ENCODE measurements around the gene TAT.
A peak's percentile ranks its signal among the peaks of the same experiment; 100 is the strongest.
"Not testable (repeated sequence)": the region's sequence is repeated elsewhere in the genome, so short reads cannot be mapped to it uniquely, and the experiment has no call there.

Gene TAT

DNA sequence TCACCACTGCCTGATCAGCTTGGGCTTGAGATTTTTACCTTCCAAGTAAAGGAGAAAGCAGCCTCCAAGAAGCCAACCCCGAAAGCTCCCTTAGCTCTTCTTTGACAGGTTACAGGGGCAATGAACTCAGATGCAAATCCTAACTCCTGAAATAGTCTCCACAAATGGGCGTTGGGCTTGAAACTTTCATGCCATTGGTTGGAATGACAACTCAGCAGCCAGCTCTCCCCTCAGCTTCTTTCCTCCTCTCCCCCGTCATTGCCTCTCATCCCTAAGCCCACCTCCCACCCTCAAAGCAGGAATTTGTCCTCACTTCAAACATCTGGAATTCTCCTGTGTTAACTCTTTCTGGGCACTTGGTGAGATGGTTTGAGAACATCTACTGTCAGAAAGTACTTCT lies at the start of gene TAT:
Gene TAT, minus strand, starts transcription at position 122 of the 400 bp plus-strand sequence. CDS start 677 bp downstream, outside the sequence.
- DNase-seq (ENCODE audit: low spot score), result no peak

DNA sequence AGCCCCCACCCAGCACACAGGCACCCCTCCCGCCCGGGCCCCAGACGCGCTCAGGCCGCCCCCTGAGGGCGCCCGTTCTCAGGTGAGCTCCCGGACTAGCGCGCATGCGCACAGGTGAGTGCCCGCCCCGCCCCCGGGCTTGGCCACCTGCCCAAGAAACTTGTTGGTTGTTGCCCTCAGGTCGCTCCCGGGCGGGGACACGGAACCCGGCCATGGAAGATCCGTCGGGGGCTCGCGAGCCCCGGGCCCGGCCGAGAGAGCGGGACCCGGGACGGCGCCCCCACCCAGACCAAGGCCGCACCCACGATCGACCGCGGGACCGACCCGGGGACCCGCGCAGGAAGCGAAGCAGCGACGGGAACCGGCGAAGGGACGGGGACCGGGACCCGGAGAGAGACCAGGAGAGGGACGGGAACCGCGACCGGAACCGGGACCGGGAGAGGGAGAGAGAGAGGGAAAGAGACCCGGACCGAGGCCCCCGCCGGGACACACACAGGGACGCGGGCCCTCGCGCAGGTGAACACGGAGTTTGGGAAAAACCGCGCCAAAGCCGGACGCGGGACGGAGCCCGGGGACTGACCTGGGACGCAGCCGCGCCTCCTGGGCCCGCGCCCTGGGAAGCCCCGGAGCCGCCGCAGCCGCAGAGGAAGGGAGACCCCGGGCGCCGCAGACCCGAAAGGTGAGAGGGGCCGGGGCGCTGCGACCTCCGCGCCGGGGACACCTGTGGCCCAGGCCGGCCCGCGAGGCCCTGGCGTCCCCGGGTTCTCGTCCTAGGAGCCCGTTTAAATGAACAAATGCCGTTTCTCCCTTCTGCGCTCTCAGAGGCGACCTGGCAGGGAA lies 49.3 kb upstream of the TAT start, which contains the start of gene MARVELD3:
Gene MARVELD3, plus strand, starts transcription at position 167 of the 840 bp plus-strand sequence. Its CDS starts 46 bp downstream, at position 213.
- peak; percentile 89 for DNase-seq (ENCODE audit: low spot score)

DNA sequence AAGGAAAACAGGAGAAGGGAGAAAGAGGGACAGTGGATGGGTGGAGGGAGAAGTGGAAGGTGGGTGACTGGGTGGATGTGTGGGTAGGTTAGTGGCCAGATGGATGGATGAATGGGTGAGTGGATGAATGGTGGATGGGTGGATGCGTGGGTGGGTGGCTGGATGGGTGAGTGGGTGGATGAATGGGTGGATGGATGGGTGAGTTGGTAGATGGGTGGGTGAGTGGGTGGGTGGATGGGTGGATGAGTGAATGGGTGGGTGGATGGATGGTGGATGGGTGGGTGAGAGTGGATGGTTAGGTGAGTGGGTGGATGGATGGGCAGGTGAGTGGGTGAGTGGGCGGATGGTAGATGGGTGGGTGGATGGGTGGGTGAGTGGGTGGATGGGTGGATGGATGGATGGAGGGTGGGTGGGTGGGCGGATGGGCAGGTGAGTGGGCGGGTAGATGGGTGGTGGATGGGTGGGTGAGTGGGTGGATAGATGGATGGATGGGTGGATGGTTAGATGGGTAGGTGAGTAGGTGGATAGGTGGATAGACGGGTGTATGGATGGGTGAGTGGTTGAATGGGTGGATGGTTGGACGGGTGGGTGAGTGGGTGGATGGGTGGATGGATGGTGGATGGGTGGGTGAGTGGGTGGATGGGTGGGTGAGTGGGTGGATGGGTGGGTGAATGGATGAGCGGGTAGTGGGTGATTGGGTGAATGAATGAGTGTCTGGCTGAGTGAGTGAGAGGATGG lies 48.4 kb upstream of the TAT start:
- DNase-seq (ENCODE audit: low spot score), result no peak

DNA sequence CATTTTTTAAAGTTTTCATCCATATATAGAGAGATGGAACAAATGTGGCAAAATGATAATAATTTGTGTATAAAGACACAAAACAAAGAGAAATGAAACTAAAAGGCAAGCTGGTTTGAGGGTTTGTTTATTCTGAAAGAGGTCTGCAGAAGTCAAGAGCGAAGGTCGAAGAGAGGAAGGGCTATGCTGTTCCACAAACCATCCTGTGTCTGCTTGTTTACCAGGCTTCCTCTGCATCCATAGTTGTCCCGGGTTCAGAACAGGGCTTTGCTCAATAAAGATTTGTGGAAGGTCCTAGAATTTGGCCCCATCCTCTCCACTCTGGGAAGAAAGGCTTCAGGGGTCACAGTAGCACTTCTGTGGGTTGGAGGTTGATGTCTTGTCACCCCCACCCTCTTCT lies 46.7 kb upstream of the TAT start:
- DNase-seq (ENCODE audit: low spot score), result no peak

DNA sequence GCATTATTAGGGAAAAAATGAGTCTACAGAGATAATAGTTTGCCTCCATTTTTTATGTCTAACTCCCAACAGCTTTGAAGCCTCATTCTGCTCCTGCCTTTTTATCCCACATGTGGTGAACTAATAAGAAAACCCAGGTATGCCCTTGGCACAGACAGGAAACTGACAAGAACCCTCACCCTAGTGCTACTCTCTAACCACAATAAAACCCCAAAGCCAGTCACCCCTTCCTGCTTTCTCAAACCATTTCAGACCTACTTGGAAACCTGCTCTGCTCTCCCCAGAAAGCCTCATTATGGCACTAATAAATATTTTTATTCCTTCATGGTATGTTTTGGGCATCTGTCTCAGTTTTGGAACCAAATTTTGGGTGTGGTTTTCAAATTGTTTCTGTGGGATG lies 45.2 kb upstream of the TAT start:
- no peak for DNase-seq (ENCODE audit: low spot score)

DNA sequence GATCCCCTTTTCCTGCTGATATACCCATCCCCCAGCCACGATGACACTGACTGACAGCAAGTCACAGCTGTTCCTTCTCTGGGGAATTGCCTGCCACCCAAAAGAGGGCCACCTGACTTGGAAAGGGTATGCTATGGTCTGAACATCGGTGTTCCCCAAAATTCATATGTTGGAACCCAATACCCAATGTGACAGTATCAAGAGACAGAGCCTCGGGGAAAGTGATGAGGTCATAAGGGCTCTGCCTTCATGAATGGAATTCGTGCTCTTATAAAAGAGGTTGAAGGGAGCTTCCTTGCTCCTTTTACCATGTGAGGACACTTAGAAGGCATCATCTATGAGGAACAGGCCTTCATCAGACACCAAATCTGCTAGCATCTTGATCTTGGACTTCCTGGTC lies 41.5 kb upstream of the TAT start:
- DNase-seq (ENCODE audit: low spot score), result no peak

DNA sequence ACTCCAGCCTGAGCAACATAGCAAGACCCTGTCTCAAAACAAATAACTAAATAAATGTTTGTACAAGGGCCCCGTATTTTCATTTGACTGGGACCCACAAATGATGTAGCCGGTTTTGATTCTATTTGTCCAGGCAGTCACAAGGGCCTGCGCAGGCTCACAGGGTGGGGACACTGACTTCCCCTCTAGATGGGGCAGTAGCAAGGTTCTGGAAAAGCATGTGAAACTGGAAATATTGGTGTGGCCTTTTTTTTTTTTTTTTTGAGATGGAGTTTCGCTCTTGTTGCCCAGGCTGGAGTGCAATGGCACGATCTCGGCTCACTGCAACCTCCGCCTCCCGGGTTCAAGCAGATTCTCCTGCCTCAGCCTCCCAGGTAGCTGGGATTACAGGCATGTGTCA lies 38.1 kb upstream of the TAT start:
- not testable (repeated sequence) for DNase-seq (ENCODE audit: low spot score)

DNA sequence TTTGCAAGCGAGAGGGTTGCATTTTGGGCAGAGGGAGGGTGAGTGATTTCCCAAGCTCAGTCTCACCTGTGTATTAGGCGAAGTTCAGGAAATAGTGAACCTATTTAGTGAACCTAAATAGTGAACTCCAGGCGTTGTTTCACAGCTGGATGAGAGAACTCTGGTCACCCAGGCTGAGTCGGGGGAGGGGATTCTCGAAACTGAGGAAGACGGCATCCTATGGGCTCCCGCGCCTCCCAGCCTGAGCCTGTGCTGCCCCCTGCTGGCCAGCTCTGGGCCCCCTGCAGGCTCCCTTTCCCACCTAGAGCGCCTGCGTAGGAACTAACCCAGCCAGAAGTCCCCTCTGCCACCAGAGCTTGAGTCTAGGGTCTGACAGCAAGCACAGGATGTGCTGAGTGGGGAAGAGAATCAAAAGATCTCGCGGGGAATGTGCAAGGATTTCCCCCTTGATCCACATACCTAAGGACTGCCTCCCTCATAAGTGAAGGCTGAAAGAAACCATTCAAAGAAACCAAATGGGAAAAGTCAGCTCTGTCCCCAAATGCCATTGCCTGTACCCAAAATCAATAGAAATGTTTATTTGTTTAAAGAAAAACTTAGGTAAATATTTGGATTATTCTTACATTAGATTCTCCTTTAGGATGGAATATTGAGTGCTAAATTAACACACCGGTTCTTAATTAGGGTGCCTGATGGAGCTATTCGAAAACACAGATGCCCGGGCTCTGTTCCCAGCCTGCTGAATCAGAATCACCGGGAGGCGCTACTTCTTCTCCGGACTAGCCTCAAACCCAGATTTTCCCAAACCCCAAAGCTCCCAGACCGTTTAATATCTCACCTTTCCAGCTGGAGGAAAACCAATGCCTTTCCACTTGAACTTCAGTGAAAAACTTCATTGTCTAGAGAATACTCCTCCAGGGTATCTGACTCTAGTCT lies 34.3 kb upstream of the TAT start:
- peak; percentile 58 for DNase-seq (ENCODE audit: low spot score)

DNA sequence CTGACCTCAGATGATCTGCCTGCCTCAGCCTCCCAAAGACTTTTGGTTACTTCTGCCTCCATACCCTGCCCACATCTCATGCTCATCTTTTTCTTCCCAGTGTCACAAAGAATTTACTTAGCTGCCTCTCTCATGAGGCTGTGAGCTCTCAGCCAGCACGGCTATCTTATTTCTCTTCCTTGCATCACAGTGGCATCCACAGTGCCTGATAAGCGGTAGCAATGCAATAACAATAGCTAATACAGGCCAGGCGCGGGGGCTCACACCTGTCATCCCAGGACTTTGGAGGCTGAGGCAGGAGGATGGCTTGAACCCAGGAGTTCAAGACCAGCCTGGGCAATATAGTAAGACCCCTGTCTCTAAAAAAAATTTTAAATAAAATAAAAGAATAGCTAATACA lies 33.6 kb upstream of the TAT start:
- DNase-seq (ENCODE audit: low spot score), result no peak

DNA sequence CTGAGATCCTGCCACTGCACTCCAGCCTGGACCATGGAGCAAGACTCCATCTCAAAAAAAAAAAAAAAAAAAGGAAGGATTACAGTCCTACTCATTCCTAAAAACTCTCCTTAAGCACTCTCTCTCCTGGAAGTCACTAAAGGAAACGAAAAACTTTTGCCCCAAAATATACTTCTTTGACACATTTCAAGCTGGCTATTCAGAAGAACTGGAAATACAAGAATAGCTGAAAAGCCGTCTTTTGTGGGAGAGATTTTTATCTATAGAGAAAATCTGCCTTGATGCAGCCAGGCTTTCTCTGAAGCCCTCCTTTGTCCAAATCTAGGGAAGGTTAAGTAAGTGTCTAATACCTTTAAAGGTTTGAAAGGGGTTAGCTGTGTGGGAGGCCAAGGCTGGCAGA lies 32.2 kb upstream of the TAT start:
- DNase-seq (ENCODE audit: low spot score), result no peak

DNA sequence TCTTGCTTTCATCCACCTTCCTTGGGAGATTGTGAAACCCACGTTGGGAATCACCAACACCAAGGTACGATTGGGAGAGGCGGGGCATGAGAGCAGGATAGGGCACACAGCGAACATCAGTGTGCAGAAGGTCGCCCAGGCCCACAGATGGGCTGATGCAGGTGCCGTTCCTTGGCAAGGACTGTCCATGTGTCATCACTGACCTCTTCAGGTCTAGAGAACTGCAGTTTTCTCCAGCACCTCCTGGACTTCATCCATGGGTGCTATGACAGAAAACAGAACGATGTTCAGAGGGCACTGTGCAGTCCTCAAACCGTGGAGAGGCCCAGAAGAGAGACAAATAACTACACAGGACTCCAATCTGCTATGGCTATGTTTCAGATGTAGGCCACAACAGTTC lies 23.9 kb upstream of the TAT start:
- DNase-seq (ENCODE audit: low spot score), result no peak

DNA sequence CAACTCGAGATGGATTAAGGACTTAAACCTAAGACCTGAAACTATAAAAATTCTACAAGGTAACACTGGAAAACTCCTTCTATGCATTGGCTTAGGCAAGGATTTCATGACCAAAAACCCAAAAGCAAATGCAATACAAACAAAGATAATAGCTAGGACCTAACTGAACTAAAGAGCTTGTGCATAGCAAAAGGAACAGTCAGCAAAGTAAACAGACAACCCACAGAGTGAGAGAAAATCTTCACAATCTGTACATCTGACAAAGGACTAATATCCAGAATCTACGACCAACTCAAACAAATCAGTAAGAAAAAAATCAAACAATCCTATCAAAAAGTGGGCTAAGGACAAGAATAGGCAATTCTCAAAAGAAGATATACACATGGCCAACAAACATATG lies 21.5 kb upstream of the TAT start:
- not testable (repeated sequence) for DNase-seq (ENCODE audit: low spot score)

DNA sequence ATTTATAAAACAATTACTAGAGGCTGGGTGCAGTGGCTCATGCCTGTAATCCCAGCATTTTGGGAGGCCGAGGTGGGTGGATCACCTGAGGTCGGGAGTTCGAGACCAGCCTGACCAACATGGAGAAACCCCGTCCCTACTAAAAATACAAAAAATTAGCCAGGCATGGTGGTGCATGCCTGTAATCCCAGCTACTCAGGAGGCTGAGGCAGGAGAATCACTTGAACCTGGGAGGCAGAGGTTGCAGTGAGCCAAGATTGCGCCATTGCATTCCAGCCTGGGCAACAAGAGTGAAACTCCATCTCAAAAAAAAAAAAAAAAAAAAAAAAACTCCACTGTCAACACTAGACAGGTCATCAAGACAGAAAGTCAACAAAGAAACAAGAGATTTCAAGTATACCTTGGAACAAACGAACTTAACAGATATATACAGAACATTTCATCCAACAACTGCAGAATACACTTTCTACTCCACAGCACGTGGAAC lies 18.5 kb upstream of the TAT start:
- not testable (repeated sequence) for DNase-seq (ENCODE audit: low spot score)

DNA sequence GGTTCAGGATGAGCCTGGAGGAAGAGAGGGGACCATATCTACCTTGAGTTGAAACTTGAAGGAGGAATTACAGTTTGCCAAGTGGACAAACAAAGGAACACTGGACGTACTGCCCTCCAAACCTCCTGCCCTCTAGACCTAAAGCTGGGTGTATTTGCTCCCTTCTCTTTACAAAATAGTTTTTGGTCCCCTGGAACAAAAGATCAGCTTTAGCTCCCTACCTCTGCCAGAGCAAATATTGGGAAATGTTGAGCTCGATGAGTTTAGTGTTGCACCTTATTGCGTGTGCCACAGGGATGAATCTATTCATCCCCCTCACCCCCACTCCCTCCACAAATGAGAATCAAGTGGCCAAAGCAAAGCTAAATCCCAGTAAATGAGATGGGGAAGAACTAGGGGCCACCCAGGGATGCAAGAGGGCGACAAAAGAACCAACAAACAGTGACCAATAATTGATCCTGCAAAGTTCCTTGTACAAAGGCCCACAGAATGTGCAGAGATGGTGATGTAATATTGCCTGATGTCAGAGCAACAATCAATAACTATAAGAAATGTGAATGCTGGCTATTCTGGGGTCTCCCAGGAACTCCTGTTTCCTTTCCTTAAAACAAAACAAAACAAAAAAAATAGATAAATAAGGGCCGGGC lies 17.2 kb upstream of the TAT start:
- DNase-seq (ENCODE audit: low spot score), result no peak

DNA sequence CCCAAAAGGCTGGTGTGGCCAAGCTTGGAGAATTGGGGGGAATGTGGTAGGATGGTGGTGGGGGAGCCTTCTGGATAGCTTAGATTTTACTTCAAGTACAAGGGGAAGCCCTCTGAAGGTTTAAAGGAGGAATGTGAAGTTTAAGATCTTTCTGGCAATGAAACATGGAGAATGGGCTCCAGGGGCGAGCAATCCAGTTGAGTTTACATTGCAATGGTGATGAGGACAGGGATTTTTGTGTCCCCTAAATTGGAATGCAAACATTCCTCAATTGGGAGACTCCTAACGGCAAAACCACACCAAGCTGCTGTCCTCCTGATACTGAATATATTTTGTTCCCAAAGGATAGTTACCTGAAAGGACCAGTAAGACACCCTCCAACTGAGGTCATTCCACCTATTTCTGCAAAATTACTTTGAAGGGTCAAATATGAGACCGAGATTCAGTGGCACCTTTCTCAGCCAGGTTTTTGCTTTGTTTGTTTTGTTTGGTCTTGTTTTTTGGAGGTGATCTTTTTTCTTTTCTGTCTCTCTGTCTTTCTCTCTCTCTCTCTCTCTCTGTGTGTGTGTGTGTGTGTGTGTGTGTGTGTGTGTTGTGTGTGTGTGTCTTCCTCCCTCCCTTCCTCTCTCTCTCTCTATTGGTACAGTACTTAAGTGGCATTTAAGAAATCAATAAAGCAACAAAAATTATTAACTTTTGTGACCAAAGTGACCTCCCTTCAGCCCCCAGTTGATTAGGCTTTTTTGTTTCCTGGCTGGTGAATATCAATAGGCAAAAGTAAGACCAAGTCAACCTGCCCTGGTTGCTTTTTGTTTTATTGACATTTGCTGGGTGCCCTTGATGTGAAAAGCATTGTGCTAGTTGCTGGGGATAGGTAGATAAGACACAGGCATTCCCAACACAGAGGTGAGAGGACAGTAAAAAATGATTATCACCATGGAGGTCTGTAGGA lies 16.4 kb upstream of the TAT start:
- no peak for DNase-seq (ENCODE audit: low spot score)

DNA sequence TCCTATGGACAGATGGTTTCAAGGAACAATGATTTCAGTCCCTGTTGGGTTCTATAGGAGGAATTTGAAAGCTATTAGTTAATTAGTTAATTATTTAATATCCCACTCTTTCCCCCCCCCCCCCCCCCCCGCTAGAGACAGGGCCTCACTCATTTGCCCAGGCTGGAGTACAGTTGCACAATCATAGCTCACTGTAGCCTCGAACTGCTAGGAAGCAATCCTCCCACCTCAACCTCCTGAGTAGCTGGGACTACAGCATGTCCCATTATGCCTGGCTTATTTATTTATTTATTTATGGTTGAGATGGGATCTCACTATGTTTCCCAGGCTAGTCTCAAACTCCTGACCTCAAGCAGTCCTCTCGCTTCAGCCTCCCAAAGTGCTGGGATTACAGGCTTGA lies 15.0 kb upstream of the TAT start:
- DNase-seq (ENCODE audit: low spot score), result no peak

DNA sequence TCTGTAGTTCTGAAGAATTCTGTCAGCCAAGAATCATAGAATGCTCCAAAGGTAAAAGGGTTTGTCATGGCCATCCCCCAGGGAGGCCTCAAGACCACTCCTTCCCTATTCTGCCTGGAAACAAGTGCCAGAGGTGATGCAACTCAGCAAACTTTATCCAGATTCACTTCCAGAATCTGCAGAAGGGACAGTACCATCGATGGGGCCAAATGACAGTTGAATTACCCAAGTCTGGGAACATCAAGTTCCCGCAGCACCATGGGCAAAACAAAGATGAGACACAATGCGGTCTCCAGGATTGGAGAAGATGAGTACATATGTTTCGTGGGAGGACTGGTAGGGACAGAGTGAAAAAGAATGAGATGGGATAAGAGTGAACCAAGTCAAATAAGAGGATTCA lies 13.7 kb upstream of the TAT start:
- DNase-seq (ENCODE audit: low spot score), result no peak

DNA sequence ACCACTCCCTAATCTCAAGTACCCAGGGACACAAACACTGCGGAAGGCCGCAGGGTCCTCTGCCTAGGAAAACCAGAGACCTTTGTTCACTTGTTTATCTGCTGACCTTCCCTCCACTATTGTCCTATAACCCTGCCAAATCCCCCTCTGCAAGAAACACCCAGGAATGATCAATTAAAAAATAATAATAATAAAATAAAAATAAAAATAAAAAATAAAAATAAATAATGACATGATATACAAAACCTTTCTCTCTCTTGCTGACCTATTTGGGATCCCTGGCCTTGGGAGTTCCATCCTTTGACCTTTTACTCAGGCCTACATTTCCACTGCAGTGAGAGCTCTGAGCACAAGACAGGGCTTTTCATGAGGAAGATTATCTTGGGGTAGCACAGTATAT lies 13.2 kb upstream of the TAT start:
- not testable (repeated sequence) for DNase-seq (ENCODE audit: low spot score)

DNA sequence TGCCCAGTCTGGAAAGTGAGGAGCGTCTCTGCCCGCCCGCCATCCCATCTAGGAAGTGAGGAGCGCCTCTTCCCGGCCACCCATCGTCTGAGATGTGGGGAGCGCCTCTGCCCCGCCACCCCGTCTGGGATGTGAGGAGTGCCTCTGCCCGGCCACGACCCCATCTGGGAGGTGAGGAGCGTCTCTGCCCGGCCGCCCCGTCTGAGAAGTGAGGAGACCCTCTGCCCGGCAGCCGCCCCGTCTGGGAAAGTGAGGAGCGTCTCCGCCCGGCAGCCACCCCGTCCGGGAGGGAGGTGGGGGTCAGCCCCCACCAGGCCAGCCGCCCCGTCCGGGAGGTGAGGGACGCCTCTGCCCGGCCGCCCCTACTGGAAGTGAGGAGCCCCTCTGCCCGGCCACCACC lies 12.4 kb upstream of the TAT start:
- DNase-seq (ENCODE audit: low spot score), result not testable (repeated sequence)

DNA sequence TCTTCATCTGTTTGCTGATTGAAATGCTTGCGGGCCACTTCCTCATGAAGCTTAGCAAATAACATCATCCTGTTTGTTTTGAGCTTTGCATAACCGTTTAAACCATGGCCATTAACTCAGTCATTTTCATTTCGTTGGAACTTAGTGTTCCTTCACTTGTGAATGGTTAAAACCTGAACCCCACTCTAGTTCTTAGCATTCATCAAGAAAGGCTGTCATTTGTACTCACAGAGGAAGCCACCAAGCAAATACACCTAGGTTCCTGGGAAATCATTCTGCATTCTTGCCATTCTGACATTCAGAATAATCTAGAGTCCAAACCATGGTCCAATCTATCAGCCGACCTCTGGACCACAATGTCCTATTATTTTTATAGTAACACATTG lies 8.4 kb upstream of the TAT start:
- no peak for DNase-seq (ENCODE audit: low spot score)
